ENCODE measurements around the gene RHBDF2.
"Not testable (repeated sequence)": the region's sequence is repeated elsewhere in the genome, so short reads cannot be mapped to it uniquely, and the experiment has no call there.

- not testable (repeated sequence) for TF ChIP-seq CTBP1 (IDR thresholded peaks at IDR 0.05; ENCODE audit: borderline replicate concordance); LEF1 (IDR thresholded peaks at IDR 0.05; ENCODE audit: borderline replicate concordance); BHLHE40 (IDR thresholded peaks at IDR 0.05; ENCODE audit: borderline replicate concordance); SP1 (IDR thresholded peaks at IDR 0.05); ZNF384 (IDR thresholded peaks at IDR 0.05); HDGF (IDR thresholded peaks at IDR 0.05; ENCODE audit: borderline replicate concordance); FOXK2 (IDR thresholded peaks at IDR 0.05); FOXA1 (IDR thresholded peaks at IDR 0.05); NFRKB (IDR thresholded peaks at IDR 0.05)
- TF ChIP-seq, protein P1, sequence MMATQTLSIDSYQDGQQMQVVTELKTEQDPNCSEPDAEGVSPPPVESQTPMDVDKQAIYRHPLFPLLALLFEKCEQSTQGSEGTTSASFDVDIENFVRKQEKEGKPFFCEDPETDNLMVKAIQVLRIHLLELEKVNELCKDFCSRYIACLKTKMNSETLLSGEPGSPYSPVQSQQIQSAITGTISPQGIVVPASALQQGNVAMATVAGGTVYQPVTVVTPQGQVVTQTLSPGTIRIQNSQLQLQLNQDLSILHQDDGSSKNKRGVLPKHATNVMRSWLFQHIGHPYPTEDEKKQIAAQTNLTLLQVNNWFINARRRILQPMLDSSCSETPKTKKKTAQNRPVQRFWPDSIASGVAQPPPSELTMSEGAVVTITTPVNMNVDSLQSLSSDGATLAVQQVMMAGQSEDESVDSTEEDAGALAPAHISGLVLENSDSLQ (IDR thresholded peaks at IDR 0.05), result not testable (repeated sequence)
These were observed 13.1 kb upstream of the RHBDF2 start for GRCh38 chr17:76514355-76514754.
